ENCODE measurements around the gene SLC38A4. TPM values are rescaled to one million over a fixed set of nuclear protein-coding genes. Genes with fewer than 3 reads are reported as not detected.
"Not testable (repeated sequence)": the region's sequence is repeated elsewhere in the genome, so short reads cannot be mapped to it uniquely, and the experiment has no call there.

The SLC38A4 gene
- polyA plus RNA-seq, 3 donors, result not detected

GRCh38 chr12:46857486-46857885 lies 31.7 kb upstream of the SLC38A4 start:
- H3K27me3 Mint-ChIP-seq (ENCODE audit: low read depth in 3 of 3), result peaks cover 0 to 2% (median 0%) of the 10 kb centered on the region in 3 donors
- no peaks in the 10 kb centered on the region for H3K36me3 Mint-ChIP-seq
- H3K4me1 Mint-ChIP-seq, result no peaks in the 10 kb centered on the region

DNA sequence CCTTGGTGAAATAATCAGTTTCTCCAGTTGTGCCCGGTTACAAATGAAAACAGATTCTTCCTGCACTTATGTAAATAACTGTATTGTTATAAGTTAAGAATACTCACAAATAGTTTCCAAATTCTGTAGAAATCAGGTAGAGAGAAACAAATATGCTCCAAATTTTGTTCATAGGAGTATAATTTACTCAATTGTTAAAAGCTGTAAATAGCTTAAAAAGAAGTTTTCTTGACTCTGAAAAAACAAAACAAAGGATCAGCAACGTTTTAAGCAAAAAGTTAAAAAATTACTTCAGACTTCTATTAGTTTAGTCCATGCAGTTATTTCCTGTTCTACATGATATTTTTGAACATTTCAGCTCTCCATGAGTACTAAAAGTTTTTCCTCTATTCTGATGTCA lies 30.0 kb upstream of the SLC38A4 start:
- no peaks in the 10 kb centered on the region for H3K4me1 ChIP-seq (ENCODE audit: control insufficient read depth in 1 of 2, insufficient read depth in 2 of 2, low read length in 2 of 2)
- no peaks in the 10 kb centered on the region for H3K36me3 ChIP-seq (replicated peaks in 1 of 2; ENCODE audit: control insufficient read depth in 1 of 2, insufficient read depth in 2 of 2, low read length in 2 of 2)
- no peaks in the 10 kb centered on the region for H3K27me3 ChIP-seq (ENCODE audit: control insufficient read depth in 2 of 2, insufficient read depth in 2 of 2, low read length in 2 of 2)
- peaks cover 10 to 33% (median 24%) of the 10 kb centered on the region in 7 donors for H3K9me3 Mint-ChIP-seq
- H3K36me3 Mint-ChIP-seq, result no peaks in the 10 kb centered on the region
- H3K27me3 Mint-ChIP-seq (ENCODE audit: low read depth in 3 of 3), result peaks cover 0 to 3% (median 0%) of the 10 kb centered on the region in 3 donors
- H4K20me1 ChIP-seq (ENCODE audit: insufficient read depth, low read length), result no peaks in the 10 kb centered on the region
- H3K9me3 ChIP-seq (replicated peaks in 1 of 2; ENCODE audit: control insufficient read depth in 1 of 2, insufficient read depth in 1 of 2, low read length in 2 of 2), result peaks cover 13 to 30% of the 10 kb centered on the region in 2 donors
- H3K9ac ChIP-seq (ENCODE audit: insufficient read depth, low read length, poor library complexity, severe bottlenecking), result no peak overlapping the region
- DNase-seq, result no peak
- H2AFZ ChIP-seq (ENCODE audit: insufficient read depth, low read depth, low read length, poor library complexity, severe bottlenecking), result no peak overlapping the region
- no peak overlapping the region for H3K4me3 ChIP-seq (replicated peaks in 1 of 3; ENCODE audit: low read depth in 2 of 3, low read length in 3 of 3)
- H3K4me1 Mint-ChIP-seq, result no peaks in the 10 kb centered on the region
- no peaks in the 10 kb centered on the region for H3K79me2 ChIP-seq (ENCODE audit: insufficient read depth, low read length)
- H3K27ac Mint-ChIP-seq, result no peak overlapping the region
- H3K4me2 ChIP-seq (replicated peaks; ENCODE audit: extremely low read depth, low read length, poor library complexity, severe bottlenecking), result no peak overlapping the region
- TF ChIP-seq CTCF (IDR thresholded peaks at IDR 0.05), result no peak
- WGBS (ENCODE audit: insufficient coverage), result no CpG with 5 or more reads among the region's 2 CpGs
- H3K27ac ChIP-seq (ENCODE audit: low read depth in 1 of 2, low read length in 2 of 2), result no peak overlapping the region
- intact Hi-C loops (cut with micrococcal nuclease), result no loop called here
- no peak overlapping the region for H3K4me3 Mint-ChIP-seq

More at GRCh38 chr12:46857486-46857885, 31.7 kb upstream of the SLC38A4 start:
- DNase-seq, result no peak
- Mint-ChIP-seq H3K4me3 (no peak overlapping the region), H3K9me3 (peaks cover 14 to 36% (median 30%) of the 10 kb centered on the region in 7 donors), H3K27ac (no peak overlapping the region)
- Histone ChIP-seq H3K27me3 (ENCODE audit: control insufficient read depth in 2 of 2, insufficient read depth in 2 of 2, low read length in 2 of 2) (no peaks in the 10 kb centered on the region), H3K36me3 (replicated peaks in 1 of 2; ENCODE audit: control insufficient read depth in 1 of 2, insufficient read depth in 2 of 2, low read length in 2 of 2) (no peaks in the 10 kb centered on the region), H2AFZ (ENCODE audit: insufficient read depth, low read depth, low read length, poor library complexity, severe bottlenecking) (no peak overlapping the region), H3K9me3 (replicated peaks in 1 of 2; ENCODE audit: control insufficient read depth in 1 of 2, insufficient read depth in 1 of 2, low read length in 2 of 2) (peaks cover 17 to 30% of the 10 kb centered on the region in 2 donors), H3K4me1 (ENCODE audit: control insufficient read depth in 1 of 2, insufficient read depth in 2 of 2, low read length in 2 of 2) (no peaks in the 10 kb centered on the region), H3K27ac (ENCODE audit: low read depth in 1 of 2, low read length in 2 of 2) (no peak overlapping the region), H3K4me2 (replicated peaks; ENCODE audit: extremely low read depth, low read length, poor library complexity, severe bottlenecking) (no peak overlapping the region), H4K20me1 (ENCODE audit: insufficient read depth, low read length) (no peaks in the 10 kb centered on the region), H3K9ac (ENCODE audit: insufficient read depth, low read length, poor library complexity, severe bottlenecking) (no peak overlapping the region), H3K4me3 (replicated peaks in 1 of 3; ENCODE audit: low read depth in 2 of 3, low read length in 3 of 3) (no peak overlapping the region), H3K79me2 (ENCODE audit: insufficient read depth, low read length) (no peaks in the 10 kb centered on the region)
- TF ChIP-seq CTCF (IDR thresholded peaks at IDR 0.05), result no peak
- intact Hi-C loops (cut with micrococcal nuclease), result no loop called here

GRCh38 chr12:46854188-46854587 lies 28.4 kb upstream of the SLC38A4 start:
- peaks cover 9 to 17% of the 10 kb centered on the region in 2 donors for H3K9me3 ChIP-seq (replicated peaks in 1 of 2; ENCODE audit: control insufficient read depth in 1 of 2, insufficient read depth in 1 of 2, low read length in 2 of 2)
- H3K27me3 ChIP-seq (ENCODE audit: control insufficient read depth in 2 of 2, insufficient read depth in 2 of 2, low read length in 2 of 2); H3K4me2 ChIP-seq (replicated peaks; ENCODE audit: extremely low read depth, low read length, poor library complexity, severe bottlenecking); intact Hi-C loops (cut with micrococcal nuclease); H3K4me1 Mint-ChIP-seq; H3K36me3 Mint-ChIP-seq; H2AFZ ChIP-seq (ENCODE audit: insufficient read depth, low read depth, low read length, poor library complexity, severe bottlenecking); H3K27me3 Mint-ChIP-seq (ENCODE audit: low read depth in 3 of 3); H3K4me3 ChIP-seq (replicated peaks in 1 of 3; ENCODE audit: low read depth in 2 of 3, low read length in 3 of 3); H4K20me1 ChIP-seq (ENCODE audit: insufficient read depth, low read length); H3K27ac ChIP-seq (ENCODE audit: low read depth in 1 of 2, low read length in 2 of 2); H3K79me2 ChIP-seq (ENCODE audit: insufficient read depth, low read length); H3K9ac ChIP-seq (ENCODE audit: insufficient read depth, low read length, poor library complexity, severe bottlenecking); H3K36me3 ChIP-seq (replicated peaks in 1 of 2; ENCODE audit: control insufficient read depth in 1 of 2, insufficient read depth in 2 of 2, low read length in 2 of 2); H3K4me1 ChIP-seq (ENCODE audit: control insufficient read depth in 1 of 2, insufficient read depth in 2 of 2, low read length in 2 of 2); H3K27ac Mint-ChIP-seq; H3K4me3 Mint-ChIP-seq; DNase-seq: not testable (repeated sequence)
- peaks cover 9 to 38% (median 23%) of the 10 kb centered on the region in 7 donors for H3K9me3 Mint-ChIP-seq

Measured in CD14-positive monocyte (primary cell).